Gastrocnemius medialis (tissue), 4 donors: ENCODE data around the gene MED12L.

Experiments used
- CTCF ChIP-seq, 5 experiments: fragments of 450-650 bp in 3 of 5; fragments of 200-600 bp in 2 of 5; sonication (generic) in 2 of 5; IDR thresholded peaks in 4 of 5; conservative IDR thresholded peaks in 1 of 5; 1 replicate in 4 of 5; 2 replicates in 1 of 5; pipeline ENCODE4 v1.5.1; 2016 to 2019; ENCODE audit warnings: antibody characterized with exemption in 5 of 5, mild to moderate bottlenecking in 3 of 5, moderate library complexity in 3 of 5
- POLR2A ChIP-seq, 2 donors: fragments of 450-650 bp; IDR thresholded peaks; one replicate each; pipeline ENCODE4 v1.6.1; 2017; ENCODE audit warnings: antibody characterized with exemption in 2 of 2, mild to moderate bottlenecking in 2 of 2, moderate library complexity in 2 of 2

GRCh38 chr3:151227266-151227806 is 141.9 kb downstream of the MED12L start:
- TF ChIP-seq CTCF (IDR thresholded peaks at IDR 0.05 in 4 of 5, conservative IDR thresholded peaks at IDR 0.05 in 1 of 5) (no peak), POLR2A (IDR thresholded peaks at IDR 0.05) (no peak)
